OCI-LY3 (cell line): ENCODE data around the gene KDM7A.
"Not testable (repeated sequence)": the region's sequence is repeated elsewhere in the genome, so short reads cannot be mapped to it uniquely, and the experiment has no call there.

ENCODE experiments used
- H2AFZ ChIP-seq: fragments of 200-600, 300-600 bp; shearing (Covaris generic); 2 replicates; pipeline ENCODE4 v1.6.0; 2014; ENCODE audit warnings: antibody characterized with exemption, low read depth, low read length
- H3K27ac ChIP-seq: fragments of 200-600, 300-600 bp; sonication (generic); 2 replicates; pipeline ENCODE4 v1.5.1; 2014; ENCODE audit warnings: mild to moderate bottlenecking, low read length, moderate library complexity, mixed read lengths
- H3K27me3 ChIP-seq: fragments of 200-600, 300-600 bp; sonication (generic); 2 replicates; pipeline ENCODE4 v1.6.1; 2014; ENCODE audit warnings: low read depth, low read length, mixed read lengths
- H3K36me3 ChIP-seq: fragments of 200-600, 300-600 bp; sonication (generic); replicated peaks from 2 replicates; pipeline ENCODE3; 2014; ENCODE audit warnings: low read depth, low read length, mixed read lengths
- H3K4me1 ChIP-seq: fragments of 300-600, 200-600 bp; sonication (generic); 2 replicates; pipeline ENCODE4 v1.6.1; 2014; ENCODE audit warnings: low read length, mixed read lengths
- H3K4me2 ChIP-seq: fragments of 200-600, 300-600 bp; sonication (generic); 2 replicates; pipeline ENCODE4 v1.6.1; 2014; ENCODE audit warnings: low read length, mixed read lengths
- H3K4me3 ChIP-seq: fragments of 300-600, 200-600 bp; sonication (generic); 2 replicates; pipeline ENCODE4 v1.5.1; 2014; ENCODE audit warnings: antibody characterized with exemption, mild to moderate bottlenecking, low read length, moderate library complexity
- H3K79me2 ChIP-seq: fragments of 300-600, 200-600 bp; shearing (Covaris generic); 2 replicates; pipeline ENCODE4 v1.6.1; 2014; ENCODE audit warnings: mild to moderate bottlenecking, low read length, mixed read lengths
- H3K9ac ChIP-seq: fragments of 300-600, 200-600 bp; shearing (Covaris generic); 2 replicates; pipeline ENCODE4 v1.6.0; 2014; ENCODE audit warnings: mild to moderate bottlenecking, low read length, moderate library complexity
- H3K9me3 ChIP-seq: fragments of 200-600, 300-600 bp; shearing (Covaris generic); 2 replicates; pipeline ENCODE4 v1.6.1; 2014; ENCODE audit warnings: low read length, mixed read lengths; ENCODE audit not compliant: insufficient read depth
- H4K20me1 ChIP-seq: fragments of 200-600, 300-600 bp; sonication (generic); 2 replicates; pipeline ENCODE4 v1.6.1; 2016; ENCODE audit warnings: low read length, mixed read lengths; ENCODE audit not compliant: insufficient read depth
- EZH2phosphoT487 ChIP-seq: fragments of 200-600 bp; shearing (Covaris generic); IDR thresholded peaks from 2 replicates; pipeline ENCODE4 v1.6.1; 2018; ENCODE audit warnings: antibody characterized with exemption, mixed run types, low read depth
- TF ChIP-seq, protein P1 (sequence below): fragments of 200-600, 300-600 bp; sonication (generic); IDR thresholded peaks from 2 replicates; pipeline ENCODE4 v1.5.1; 2014; ENCODE audit warnings: antibody characterized with exemption, low read length, low read depth

The KDM7A gene

DNA sequence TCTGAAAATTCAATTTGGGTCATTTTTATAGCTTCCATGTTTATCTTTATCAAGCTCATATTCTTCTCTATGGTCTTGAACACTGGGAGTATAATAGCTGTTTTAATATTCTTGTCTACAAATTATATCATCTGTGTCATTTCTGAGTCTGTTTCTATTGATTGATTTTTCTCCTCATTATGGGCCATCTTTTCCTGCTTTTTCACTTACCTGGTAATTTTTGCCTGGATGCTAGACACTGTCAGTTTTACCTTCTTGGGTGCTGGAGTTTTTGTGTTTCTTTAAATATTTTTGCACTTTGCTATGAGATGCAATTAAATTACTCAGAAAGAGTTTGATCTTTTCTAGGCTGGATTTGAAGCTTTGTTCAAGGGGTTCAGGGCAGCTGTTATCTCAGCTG, 26.8 kb upstream of the KDM7A start:
- Histone ChIP-seq H3K9ac (no peak overlapping the region), H3K4me2 (no peak overlapping the region), H3K79me2 (no peaks in the 10 kb centered on the region), H3K4me1 (peaks cover 4% of the 10 kb centered on the region; the same call in 1 of the 2 replicates), H3K36me3 (no peaks in the 10 kb centered on the region), H3K4me3 (no peak overlapping the region), H3K27me3 (peaks cover 85% of the 10 kb centered on the region), H3K27ac (no peak overlapping the region), H2AFZ (no peak overlapping the region), H4K20me1 (peaks cover 20% of the 10 kb centered on the region), H3K9me3 (no peaks in the 10 kb centered on the region; the same call in 1 of the 2 replicates)
- no peak for TF ChIP-seq EZH2phosphoT487
- TF ChIP-seq, protein P1, sequence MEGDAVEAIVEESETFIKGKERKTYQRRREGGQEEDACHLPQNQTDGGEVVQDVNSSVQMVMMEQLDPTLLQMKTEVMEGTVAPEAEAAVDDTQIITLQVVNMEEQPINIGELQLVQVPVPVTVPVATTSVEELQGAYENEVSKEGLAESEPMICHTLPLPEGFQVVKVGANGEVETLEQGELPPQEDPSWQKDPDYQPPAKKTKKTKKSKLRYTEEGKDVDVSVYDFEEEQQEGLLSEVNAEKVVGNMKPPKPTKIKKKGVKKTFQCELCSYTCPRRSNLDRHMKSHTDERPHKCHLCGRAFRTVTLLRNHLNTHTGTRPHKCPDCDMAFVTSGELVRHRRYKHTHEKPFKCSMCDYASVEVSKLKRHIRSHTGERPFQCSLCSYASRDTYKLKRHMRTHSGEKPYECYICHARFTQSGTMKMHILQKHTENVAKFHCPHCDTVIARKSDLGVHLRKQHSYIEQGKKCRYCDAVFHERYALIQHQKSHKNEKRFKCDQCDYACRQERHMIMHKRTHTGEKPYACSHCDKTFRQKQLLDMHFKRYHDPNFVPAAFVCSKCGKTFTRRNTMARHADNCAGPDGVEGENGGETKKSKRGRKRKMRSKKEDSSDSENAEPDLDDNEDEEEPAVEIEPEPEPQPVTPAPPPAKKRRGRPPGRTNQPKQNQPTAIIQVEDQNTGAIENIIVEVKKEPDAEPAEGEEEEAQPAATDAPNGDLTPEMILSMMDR: no peak

DNA sequence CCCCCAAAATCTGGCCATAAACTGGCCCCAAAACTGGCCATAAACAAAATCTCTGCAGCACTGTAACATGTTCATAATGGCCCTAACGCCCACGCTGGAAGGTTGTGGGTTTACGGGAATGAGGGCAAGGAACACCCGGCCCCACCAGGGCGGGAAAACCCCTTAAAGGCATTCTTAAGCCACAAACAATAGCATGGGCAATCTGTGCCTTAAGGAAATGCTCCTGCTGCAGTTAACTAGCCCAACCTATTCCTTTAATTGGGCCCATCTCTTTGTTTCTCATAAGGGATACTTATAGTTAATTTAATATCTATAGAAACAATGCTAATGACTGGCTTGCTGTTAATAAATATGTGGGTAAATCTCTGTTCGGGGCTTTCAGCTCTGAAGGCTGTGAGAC, 26.2 kb upstream of the KDM7A start:
- H3K9me3 ChIP-seq, H3K79me2 ChIP-seq, H3K27ac ChIP-seq, H2AFZ ChIP-seq, H3K4me3 ChIP-seq, H3K9ac ChIP-seq, H3K4me2 ChIP-seq, H3K36me3 ChIP-seq, H3K4me1 ChIP-seq: not testable (repeated sequence)
- Histone ChIP-seq H4K20me1 (peaks cover 20% of the 10 kb centered on the region), H3K27me3 (peaks cover 82% of the 10 kb centered on the region)

DNA sequence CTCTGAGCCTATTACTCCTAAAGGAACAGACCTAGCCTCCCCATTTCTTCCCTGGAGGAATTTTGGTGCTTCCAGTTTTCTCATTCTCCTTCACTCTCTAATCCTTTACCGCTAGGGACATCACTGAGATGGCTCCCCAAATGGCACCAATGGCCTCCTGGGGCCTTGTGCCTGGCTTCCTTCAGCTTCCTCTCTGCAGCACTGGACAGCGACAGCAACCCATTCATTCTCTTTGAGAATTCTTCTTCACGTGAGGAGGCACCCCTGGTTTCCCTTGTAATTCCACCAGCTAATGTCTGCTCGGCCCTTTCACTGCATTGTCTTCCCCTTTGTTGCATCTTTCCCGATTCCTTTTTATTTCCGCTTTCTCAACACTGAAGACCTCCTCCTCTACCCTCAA, 24.6 kb upstream of the KDM7A start:
- H3K9ac ChIP-seq: no peak overlapping the region
- H3K4me3 ChIP-seq: no peak overlapping the region
- no peak overlapping the region for H2AFZ ChIP-seq
- no peaks in the 10 kb centered on the region; the same call in 1 of the 2 replicates for H3K9me3 ChIP-seq
- H3K36me3 ChIP-seq: no peaks in the 10 kb centered on the region
- no peaks in the 10 kb centered on the region for H3K79me2 ChIP-seq
- no peak overlapping the region for H3K27ac ChIP-seq
- peaks cover 11% of the 10 kb centered on the region; the same call in 1 of the 2 replicates for H4K20me1 ChIP-seq
- no peaks in the 10 kb centered on the region for H3K4me1 ChIP-seq
- no peak overlapping the region for H3K4me2 ChIP-seq
- TF ChIP-seq EZH2phosphoT487: no peak
- TF ChIP-seq, protein P1: no peak
- H3K27me3 ChIP-seq: peaks cover 77% of the 10 kb centered on the region

DNA sequence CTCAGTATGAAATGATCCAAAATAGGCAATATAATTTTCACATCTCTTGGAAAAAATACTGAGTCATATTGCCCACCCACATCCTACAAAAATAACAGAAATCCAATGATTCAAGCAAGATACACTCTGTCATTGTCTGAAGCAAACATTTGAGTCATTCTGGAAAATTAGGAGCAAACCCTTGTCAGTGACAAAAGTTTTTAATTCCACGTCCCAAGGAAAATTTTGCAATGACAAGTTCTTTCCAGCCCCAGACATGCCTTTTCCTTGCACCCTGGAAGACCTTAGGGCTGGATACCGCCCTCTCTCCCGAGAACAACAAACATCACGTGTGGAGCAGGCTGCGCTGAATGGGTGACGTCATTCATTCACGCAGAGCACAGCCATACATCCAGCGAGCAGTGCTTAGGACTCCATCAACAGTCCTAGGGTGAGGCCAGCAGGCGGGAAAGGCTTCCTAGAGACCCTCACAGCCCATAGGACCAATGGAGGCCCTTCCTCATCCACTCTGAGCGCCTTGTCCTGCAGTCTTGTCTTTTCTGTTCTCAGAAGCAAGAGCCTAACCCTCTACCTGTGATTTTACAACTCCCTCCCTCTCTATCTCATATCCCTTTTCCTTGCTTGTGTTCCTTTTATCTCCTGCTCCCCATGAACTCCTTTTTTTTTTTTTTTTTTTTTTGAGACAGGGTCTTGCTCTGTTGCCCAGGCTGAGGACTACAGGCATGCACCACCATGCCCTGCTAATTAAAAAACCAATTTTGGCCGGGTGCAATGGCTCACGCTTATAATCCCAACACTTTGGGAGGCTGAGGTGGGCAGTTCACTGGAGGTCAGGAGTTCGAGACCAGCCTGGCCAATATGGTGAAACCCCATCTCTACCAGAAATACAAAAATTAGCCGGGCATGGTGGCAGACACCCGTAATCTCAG, 23.5 kb upstream of the KDM7A start:
- Histone ChIP-seq H3K4me2 (no peak overlapping the region), H3K9ac (no peak overlapping the region), H3K79me2 (no peaks in the 10 kb centered on the region), H3K4me3 (no peak overlapping the region), H3K9me3 (no peaks in the 10 kb centered on the region; the same call in 1 of the 2 replicates), H3K27ac (no peak overlapping the region), H3K4me1 (no peaks in the 10 kb centered on the region), H3K27me3 (peaks cover 75% of the 10 kb centered on the region), H4K20me1 (peaks cover 8% of the 10 kb centered on the region; the same call in 1 of the 2 replicates), H2AFZ (no peak overlapping the region), H3K36me3 (no peaks in the 10 kb centered on the region)
- TF ChIP-seq EZH2phosphoT487: no peak
- TF ChIP-seq, protein P1: no peak
